ENCODE measurements around the gene JMJD8.

DNA sequence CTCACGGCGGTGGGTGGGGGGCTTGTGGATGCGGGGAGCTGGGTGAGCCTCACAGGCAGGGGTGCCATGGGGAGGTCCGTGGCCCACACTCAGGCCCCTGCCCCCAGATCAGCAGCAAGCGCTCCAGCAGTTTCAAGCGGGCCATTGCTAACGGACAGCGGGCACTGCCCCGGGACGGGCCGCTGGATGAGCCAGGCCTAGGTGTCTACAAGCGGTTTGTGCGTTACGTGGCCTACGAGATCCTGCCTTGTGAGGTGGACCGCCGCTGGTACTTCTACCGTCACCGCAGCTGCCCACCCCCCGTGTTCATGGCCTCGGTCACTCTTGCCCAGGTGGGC is 7.6 kb downstream of the JMJD8 start:
- no peak for TF ChIP-seq EP300 (IDR thresholded peaks at IDR 0.05)
- TF ChIP-seq, protein P1, sequence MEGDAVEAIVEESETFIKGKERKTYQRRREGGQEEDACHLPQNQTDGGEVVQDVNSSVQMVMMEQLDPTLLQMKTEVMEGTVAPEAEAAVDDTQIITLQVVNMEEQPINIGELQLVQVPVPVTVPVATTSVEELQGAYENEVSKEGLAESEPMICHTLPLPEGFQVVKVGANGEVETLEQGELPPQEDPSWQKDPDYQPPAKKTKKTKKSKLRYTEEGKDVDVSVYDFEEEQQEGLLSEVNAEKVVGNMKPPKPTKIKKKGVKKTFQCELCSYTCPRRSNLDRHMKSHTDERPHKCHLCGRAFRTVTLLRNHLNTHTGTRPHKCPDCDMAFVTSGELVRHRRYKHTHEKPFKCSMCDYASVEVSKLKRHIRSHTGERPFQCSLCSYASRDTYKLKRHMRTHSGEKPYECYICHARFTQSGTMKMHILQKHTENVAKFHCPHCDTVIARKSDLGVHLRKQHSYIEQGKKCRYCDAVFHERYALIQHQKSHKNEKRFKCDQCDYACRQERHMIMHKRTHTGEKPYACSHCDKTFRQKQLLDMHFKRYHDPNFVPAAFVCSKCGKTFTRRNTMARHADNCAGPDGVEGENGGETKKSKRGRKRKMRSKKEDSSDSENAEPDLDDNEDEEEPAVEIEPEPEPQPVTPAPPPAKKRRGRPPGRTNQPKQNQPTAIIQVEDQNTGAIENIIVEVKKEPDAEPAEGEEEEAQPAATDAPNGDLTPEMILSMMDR (IDR thresholded peaks at IDR 0.05) = no peak
- TF ChIP-seq POLR2A (IDR thresholded peaks at IDR 0.05) = no peak
